Choroid plexus epithelial cell (primary cell): ENCODE results near the gene DMRTA1.

Experiments
- DNase-seq: peaks from one replicate; pipeline ENCODE4 v3.0.0-alpha.2; 2010; ENCODE audit warnings: low read depth
- H3K4me3 ChIP-seq: 2 replicates; pipeline ENCODE4 v1.5.1; 2011; ENCODE audit warnings: low read depth, mild to moderate bottlenecking, control low read depth, low read length, moderate library complexity
- TF ChIP-seq, protein P1 (sequence below): conservative IDR thresholded peaks from 2 replicates; pipeline ENCODE4 v1.5.1; 2011; ENCODE audit warnings: low read depth, mild to moderate bottlenecking, control low read depth, inconsistent platforms, low read length, moderate library complexity

DMRTA1 gene

DNA sequence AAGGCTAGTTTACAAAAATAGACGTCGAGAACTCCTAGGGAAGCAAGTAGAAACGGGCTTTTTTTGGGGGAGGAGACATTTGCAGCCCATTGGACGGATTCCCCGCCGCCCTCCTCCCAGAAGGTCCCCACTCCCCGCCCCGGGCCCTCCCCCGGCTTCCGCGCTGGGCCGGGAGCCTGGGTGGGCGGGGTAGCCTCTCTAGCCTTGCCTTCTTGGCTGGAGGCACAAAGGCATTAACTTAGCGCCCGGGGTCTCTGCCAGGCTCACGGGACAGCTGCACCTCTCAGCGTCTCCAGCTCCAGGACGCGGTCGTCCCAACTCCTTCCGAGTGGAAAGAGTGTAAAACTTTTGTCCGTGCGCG lies at the start of gene DMRTA1:
TSS of gene DMRTA1 (plus strand) at position 236 of the 361 bp plus-strand sequence. CDS start 242 bp downstream, outside the sequence.
- peak within 1 kb of the TSS; percentile 70 for H3K4me3 ChIP-seq
- TF ChIP-seq, protein P1, sequence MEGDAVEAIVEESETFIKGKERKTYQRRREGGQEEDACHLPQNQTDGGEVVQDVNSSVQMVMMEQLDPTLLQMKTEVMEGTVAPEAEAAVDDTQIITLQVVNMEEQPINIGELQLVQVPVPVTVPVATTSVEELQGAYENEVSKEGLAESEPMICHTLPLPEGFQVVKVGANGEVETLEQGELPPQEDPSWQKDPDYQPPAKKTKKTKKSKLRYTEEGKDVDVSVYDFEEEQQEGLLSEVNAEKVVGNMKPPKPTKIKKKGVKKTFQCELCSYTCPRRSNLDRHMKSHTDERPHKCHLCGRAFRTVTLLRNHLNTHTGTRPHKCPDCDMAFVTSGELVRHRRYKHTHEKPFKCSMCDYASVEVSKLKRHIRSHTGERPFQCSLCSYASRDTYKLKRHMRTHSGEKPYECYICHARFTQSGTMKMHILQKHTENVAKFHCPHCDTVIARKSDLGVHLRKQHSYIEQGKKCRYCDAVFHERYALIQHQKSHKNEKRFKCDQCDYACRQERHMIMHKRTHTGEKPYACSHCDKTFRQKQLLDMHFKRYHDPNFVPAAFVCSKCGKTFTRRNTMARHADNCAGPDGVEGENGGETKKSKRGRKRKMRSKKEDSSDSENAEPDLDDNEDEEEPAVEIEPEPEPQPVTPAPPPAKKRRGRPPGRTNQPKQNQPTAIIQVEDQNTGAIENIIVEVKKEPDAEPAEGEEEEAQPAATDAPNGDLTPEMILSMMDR = no peak

DNA sequence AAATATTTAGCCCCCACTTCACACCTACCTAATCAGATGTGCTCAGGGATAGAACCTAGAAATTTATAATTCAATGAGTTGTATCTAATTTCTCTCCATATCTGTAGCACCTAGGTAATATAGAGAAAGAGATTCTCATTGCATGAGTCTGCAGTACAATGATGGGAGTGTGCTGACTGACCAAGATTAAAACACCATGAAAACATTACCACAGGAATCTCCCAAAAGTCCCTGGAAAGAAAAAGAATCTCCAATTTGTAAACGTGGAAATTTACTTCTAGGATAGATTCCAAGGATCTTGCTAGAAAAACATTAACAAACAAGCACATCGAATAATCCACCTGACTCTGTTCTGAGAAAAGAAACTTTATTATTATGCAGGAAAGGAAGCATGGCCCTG lies 45.0 kb upstream of the DMRTA1 start:
- H3K4me3 ChIP-seq = no peak overlapping the region
- DNase-seq = peak; percentile 40
- TF ChIP-seq, protein P1 = no peak

More for the DNA sequence above, at the start of gene DMRTA1:
- peak; percentile 81 for DNase-seq

DNA sequence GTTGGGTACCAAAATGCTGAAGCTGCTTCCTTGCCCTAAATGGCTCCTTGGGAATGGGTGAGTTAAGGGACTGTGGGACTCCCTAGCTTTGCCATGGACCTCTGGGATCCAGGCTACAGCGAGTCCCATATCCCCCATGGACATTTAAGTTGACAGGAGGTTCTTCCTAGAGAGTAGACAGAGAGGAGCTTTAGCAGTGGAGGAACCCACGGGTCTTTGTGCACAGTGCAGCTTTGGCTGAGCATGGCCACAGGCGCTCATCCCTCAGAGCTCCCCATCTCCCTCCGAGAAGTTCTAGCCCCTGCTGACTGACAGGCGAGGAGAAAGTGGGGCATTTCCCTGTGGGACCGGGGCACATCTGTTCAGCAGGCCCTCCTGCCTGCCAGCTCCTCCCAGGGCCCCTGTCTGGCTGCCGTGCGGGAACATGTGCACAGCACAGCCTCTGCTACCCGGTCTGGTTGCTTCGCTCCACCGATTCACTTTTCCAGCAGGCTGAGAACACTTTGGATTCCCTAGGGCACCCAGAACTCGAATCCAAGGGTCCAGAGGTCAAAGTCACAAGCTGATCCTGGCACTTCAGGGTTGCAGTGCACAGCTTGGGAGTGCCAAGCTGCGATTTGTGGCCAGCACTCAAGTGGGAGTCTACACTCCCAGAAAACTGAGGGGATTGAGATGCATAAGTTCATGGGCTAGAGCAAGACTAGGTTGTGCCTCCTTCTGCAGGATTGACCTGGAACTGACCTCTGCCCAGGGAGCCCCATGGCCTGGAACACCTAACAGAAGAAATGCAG lies 40.6 kb upstream of the DMRTA1 start:
- TF ChIP-seq, protein P1 = no peak
- no peak for DNase-seq
- no peak overlapping the region for H3K4me3 ChIP-seq

- DNase-seq = peak; percentile 38
- no peak overlapping the region for H3K4me3 ChIP-seq
- TF ChIP-seq, protein P1 = no peak
Measured at GRCh38 chr9:22413884-22414283, 32.7 kb upstream of the DMRTA1 start.

DNA sequence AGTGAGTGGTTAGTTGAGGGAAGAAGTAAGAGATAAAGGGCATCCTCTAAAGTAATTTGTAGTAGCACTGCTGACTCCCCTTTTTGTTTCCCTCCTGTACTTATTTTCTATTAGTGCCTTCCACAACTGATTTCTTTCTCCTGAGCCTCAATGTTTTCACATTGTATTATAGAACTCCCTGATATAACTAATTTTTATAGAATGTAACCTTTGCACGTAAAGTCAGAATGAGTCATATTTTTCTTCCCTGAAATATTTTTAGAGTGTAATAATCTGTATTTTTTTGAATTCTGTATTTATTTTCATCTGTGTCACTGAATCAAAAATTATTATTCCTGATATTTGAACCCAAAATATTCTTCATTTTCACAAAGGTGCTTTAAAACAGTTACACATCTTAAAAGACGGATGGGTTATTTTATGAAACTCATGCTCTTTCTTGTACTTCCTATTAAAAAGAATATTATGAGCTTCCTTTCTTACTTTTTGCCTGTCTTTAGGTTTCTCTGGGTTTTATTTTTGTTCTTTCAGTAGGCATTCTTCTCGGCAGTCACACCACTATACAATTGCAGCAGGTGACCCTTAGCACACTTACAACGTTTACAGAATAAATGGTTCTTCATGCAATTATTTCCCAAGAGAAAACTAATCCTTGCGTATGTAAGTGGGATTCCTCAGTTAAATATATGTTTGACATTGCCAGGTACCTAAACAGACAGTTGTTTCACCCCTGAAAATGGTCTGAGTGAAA lies 30.5 kb upstream of the DMRTA1 start:
- DNase-seq = peak; percentile 26
- H3K4me3 ChIP-seq = no peak overlapping the region
- TF ChIP-seq, protein P1 = no peak

DNA sequence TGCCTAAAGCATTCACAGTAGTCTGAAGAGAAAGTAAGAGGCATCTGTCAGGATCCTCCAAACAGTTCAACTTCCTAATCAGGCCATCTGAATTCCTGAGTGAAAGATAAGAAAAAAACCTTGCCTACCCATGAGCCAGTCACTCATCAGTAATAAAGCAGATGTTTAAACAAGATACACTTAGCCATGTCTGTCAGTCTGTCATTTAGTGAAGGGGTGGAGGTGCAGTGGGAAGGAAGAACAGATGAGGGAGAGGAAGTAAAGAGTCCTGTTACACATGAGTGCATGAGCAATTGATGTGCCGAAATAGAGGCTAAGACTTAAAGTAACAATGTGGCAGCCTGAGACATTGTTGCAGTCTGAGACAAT lies 29.9 kb upstream of the DMRTA1 start:
- TF ChIP-seq, protein P1 = no peak
- peak; percentile 39 for DNase-seq
- H3K4me3 ChIP-seq = no peak overlapping the region

- TF ChIP-seq, protein P1 = no peak
- DNase-seq = no peak
- H3K4me3 ChIP-seq = no peak overlapping the region
Measured at GRCh38 chr9:22423566-22423965, 23.1 kb upstream of the DMRTA1 start.
